ENCODE data around the gene UGGT1. TPM values are rescaled to one million over a fixed set of nuclear protein-coding genes. Genes with fewer than 3 reads are reported as not detected.

The UGGT1 gene
- total RNA-seq, 1 experiment from 2014 or later, result 110 TPM

DNA sequence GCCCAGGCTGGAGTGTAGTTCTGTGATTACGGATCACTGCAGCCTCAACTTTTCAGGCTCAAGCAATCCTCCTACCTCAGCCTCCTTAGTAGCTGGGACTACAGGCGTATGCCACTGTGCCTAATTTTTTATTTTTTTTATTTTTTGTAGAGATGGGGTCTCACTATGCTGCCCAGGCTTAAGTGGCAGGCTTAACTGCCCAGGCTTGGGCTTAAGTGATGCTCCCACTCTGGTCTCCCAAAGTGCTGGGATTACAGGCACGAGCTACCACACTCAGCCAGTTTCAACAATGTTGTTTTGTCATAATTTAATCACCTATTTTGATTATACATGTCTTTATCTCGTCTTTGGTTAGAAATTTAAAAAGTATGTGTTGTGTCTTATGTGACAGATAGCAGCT, 18.2 kb downstream of the UGGT1 start:
- no peak for DNase-seq (ENCODE audit: extremely low read depth, low read depth)

DNA sequence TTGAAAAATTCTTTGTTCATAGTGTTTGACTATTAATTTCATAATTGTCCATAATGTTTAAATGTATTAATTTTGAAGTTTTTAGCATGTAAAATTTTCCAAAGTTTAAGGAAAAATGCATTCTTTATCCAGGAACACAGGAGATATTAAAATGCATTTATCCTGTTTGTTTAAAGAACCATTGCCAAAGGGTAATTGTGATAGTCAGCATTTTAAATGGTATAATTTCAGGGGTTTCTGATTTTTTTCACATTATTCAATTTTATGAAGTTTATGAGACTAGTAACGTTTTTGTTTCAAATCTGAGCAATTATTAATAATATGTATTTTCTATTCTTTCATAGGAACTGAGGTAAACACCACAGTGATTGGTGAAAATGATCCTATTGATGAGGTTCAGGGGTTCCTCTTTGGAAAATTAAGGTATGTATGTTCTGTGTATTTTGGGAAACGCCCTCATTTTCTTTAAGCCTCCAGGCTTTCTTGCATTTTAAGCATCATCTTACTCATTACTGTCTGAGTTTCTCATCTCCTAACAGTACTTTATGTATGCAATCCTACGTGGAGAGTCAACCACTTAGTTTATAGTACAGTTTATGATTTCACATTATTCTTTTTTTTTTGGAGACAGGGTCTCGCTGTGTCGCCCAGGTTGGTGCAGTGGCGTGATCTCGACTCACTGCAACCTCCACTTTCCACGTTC, 25.1 kb downstream of the UGGT1 start:
- DNase-seq (ENCODE audit: extremely low read depth, low read depth), result no peak

DNA sequence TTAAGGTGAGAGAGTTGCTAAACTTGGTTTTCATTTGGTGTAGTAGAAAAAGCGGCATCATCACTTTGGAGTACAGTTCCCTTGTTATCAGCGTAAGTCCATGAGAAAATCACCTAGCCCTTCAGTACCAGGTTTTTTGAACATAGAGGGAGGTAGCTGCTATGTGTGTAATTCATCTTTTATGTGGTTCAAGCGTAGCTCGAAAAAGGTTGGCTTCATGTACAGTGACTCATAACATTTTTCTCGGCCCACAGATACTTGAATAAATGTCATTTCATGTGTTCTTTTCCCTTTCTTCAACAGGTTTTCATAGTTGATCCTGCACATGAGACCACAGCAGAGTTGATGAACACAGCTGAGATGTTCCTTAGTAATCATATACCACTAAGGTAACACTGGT, 43.6 kb downstream of the UGGT1 start:
- no peak for DNase-seq (ENCODE audit: extremely low read depth, low read depth)

DNA sequence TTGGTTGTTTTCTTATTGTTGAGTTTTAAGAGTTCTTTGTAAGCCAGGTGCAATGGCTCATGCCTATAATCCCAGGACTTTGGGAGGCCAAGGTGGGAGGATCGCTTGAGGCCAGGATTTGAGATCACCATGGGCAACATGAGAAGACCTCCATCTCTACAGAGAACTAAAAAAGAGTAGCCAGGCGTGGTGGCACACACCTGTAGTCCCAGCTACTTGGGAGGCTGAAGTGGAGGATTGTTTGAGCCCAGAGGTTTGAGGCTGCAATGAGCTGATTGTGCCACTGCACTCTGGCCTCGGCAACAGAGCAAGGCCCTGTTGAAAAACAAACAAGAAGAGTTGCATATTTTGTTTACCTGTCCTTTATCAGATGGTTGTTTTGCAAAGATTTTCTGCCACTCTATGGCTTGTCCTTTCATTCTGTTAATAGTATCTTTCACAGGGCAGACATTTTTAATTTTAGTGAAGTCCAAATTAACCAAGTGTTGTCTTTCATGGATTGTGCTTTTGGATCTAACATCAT, 46.2 kb downstream of the UGGT1 start:
- DNase-seq (ENCODE audit: extremely low read depth, low read depth), result no peak

DNA sequence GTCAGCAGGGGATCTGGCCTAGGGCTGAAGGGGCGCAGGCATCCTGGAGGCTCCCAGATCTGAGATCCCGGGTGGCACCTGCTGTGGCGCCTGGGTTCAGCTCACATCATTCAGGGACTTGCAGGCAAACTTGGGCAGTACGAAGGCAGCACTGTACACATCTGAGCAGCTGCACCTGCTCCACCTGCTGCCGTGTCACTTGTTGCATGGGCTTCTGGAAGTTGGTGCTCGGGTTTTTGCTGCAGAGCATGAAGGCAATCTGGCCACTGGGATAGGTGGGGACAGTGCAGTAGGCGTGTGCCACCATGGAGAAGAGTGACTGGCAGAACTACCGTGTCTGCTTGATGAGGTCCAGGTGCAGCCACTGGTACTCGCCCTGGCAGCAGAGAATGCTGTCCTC, 48.6 kb downstream of the UGGT1 start:
- no peak for DNase-seq (ENCODE audit: extremely low read depth, low read depth)

DNA sequence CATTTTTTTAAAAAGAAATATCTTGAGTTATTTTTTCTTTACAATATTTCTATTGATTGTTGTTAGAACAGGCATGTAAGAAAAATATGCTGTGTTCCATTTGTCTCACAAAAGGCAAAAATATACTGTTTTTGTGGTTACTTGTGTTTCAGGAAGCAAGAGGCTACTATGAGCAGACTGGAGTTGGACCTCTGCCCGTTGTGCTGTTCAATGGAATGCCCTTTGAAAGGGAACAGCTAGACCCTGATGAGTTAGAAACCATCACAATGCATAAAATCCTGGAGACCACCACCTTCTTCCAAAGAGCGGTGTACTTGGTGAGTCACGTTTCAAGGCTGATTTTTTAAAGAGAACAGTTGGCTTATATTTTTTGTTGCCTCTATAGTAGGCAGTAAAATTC, 54.7 kb downstream of the UGGT1 start:
- no peak for DNase-seq (ENCODE audit: extremely low read depth, low read depth)

DNA sequence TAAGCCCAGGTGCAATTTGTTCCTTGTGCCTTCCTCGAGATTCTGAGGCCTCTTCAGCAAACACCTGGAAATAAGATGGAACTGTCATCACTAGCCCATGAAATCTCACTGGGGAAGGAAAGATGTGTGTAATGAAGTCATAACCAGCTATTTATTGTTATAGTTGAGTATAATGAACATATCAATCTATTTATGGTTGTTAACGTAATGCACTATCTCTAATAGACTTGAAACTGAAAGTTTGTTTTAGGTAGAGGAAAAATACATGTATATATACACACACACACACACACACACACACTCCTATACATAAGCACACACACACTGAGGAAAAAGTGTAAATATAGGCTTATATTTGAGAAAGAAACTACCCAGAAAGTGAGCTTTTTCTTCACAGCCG, 62.8 kb downstream of the UGGT1 start:
- DNase-seq (ENCODE audit: extremely low read depth, low read depth), result no peak

DNA sequence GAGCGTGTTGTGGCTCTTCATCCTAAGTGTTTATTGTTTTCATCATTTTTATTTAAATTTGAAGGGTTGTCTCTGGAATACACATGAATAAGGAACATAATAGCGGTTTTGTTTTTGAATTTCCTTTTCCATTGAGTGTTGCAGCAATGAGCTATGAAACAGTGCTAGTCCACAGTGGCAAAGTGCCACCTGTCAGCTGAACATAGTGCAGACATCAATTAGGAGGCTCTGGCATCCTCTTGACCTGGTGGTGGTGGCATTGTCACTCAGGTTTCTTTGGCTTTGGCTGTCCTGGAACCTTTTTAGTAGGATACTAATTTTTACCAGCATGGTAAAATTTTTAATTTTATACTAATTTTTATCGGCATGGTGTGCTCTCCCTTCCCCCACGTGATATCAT, 63.2 kb downstream of the UGGT1 start:
- no peak for DNase-seq (ENCODE audit: extremely low read depth, low read depth)

DNA sequence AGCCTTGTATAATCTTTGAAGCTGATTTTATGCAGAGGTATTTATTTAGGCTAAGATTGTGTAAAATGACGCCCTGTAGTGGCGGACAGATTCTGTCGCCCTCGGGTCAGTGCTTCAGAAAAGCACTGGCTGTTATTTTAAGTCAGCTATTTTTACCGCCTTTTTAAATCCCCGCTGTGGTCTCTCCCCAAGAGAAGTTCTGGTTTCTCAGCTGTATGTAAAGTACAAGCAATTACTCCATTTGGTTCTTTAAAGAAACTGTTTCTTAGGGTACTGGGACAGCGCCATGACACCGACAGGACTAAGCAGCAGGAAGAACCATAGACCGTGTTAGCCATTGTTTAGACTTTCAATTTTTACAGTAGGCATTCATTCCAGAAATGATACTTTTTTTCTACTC, 65.0 kb downstream of the UGGT1 start:
- no peak for DNase-seq (ENCODE audit: extremely low read depth, low read depth)

DNA sequence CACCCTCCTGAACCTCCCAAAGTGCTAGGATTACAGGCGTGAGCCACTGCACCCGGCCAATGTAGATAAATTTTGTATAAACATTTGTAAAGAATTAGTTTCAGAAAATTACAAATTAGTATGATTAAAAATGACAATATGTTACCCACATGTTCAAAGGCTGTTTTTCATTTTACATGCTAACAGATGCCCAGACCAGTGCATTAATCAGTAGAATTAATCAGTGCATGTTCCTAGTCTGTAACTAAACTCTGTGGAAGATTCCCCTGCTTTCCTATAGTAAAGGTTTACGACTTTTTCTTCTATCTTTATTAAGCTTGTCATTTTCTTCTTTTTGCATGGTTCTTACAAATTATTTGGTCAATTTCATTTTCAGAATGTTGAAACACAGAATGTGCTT, 65.8 kb downstream of the UGGT1 start:
- DNase-seq (ENCODE audit: extremely low read depth, low read depth), result no peak

DNA sequence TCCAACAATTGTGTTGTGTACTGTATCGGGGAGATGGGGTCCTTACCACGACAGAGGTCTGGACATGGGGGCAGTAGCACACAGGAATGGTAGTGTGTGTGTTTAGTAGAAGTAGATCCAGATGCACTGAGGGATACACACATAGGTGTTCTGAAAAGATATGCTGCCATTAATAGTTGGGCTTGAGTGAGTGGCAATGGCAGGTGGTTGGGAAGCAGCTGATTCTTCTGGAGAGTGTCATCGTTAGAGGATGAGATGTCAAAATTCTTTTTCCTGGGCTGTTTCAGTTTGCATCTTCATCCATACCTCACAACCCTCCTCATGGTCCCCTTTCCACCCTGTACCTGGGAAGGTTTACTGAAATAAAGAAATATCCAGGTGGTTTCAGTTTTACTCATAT, 66.6 kb downstream of the UGGT1 start:
- DNase-seq (ENCODE audit: extremely low read depth, low read depth), result no peak

DNA sequence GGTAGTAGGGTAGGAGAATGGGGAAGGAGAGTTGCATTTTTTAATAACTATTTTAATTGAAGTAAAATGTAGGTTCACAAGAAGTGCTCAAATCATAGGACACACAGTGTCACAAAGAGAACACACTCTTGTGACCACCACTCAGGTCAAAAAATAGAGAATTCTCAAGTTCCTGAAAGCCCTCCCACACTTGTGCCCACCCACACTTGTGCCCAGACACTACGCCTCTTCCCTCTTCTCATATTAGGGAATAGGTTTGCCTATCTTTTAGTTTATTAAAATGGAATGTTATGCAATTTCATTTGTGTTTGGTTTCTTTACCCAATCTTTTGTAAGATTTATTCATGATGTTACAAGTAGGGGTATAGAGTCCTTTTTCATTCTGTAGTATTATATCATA, 67.2 kb downstream of the UGGT1 start:
- no peak for DNase-seq (ENCODE audit: extremely low read depth, low read depth)

DNA sequence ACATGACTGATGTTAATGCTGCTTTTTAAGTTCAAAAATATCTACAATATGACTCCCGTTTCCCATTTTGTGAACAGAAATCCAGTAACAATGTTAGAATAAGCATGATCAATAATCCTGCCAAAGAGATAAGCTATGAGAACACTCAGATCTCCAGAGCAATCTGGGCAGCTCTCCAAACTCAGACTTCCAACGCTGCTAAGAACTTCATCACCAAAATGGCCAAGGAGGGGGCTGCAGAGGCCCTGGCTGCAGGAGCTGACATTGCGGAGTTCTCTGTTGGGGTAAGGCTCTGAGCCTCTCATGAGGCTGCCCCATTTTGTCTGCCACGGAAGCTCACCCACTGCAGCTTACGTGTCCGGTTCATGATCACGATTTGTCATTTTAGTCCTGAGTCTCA, 68.4 kb downstream of the UGGT1 start:
- no peak for DNase-seq (ENCODE audit: extremely low read depth, low read depth)

DNA sequence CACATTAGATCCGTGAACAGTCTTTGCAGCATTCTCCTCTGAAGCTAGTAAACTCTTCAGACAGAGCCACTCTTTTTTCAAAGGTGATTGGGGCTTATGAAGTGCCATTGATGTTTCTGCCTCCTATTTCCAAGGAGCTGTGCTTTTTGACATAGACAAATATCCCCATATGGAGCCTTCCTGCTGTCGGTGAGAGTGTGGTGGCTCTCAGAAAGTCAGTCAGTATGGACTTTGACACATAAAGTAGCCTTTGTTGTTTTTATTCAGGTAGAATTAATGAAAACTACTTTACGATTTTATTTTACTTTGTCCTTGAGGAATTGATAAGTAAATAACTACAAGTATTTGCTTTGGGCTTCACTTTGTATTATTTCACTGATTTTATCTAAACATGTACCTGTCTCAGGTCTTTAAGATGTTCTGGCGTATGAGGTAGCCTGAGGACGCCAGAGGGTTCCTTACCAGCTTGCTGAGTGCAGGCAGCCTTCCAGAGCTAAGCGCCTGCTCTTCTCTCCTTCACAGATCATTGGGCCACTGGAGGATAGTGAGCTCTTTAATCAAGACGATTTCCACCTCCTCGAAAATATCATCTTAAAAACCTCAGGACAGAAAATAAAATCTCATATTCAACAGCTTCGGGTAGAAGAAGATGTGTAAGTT, 69.7 kb downstream of the UGGT1 start:
- DNase-seq (ENCODE audit: extremely low read depth, low read depth), result no peak

DNA sequence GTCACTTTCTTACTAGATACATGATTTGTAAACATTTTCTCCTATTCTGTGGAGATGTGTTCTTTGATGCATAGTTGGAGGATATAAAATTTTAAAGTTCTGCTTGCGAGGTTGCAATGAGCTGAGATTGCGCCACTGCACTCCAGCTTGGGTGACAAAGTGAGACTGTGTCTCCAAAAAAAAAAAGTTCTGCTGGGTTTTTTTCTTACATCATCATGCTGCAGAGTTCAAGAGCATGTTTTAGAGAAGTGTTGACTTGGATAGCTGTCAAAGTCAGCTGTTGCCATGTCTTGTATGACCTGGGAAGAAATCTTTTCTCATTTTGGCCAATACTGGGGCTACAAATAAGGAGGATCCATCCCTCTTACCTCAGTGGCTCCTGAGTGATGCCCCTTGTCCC, 71.3 kb downstream of the UGGT1 start:
- DNase-seq (ENCODE audit: extremely low read depth, low read depth), result no peak

DNA sequence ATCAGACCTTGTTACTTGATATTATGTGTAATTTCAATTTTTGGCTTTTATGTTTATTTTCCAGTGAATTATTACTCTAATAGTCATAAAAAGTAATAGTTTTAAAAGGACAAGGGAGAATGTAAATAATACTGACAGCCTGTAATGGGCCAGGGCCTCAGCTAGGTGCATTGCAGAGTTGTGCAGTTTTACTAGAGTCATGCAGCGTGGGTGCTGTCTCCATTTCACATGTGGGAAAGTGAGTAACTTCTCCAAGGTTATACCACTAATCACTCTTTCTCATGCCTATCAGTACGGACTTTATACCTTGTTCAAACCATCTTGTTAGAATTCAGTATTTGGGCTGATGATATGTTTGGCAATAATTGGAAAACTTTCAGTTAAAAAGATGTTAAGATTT, 73.3 kb downstream of the UGGT1 start:
- DNase-seq (ENCODE audit: extremely low read depth, low read depth), result no peak

DNA sequence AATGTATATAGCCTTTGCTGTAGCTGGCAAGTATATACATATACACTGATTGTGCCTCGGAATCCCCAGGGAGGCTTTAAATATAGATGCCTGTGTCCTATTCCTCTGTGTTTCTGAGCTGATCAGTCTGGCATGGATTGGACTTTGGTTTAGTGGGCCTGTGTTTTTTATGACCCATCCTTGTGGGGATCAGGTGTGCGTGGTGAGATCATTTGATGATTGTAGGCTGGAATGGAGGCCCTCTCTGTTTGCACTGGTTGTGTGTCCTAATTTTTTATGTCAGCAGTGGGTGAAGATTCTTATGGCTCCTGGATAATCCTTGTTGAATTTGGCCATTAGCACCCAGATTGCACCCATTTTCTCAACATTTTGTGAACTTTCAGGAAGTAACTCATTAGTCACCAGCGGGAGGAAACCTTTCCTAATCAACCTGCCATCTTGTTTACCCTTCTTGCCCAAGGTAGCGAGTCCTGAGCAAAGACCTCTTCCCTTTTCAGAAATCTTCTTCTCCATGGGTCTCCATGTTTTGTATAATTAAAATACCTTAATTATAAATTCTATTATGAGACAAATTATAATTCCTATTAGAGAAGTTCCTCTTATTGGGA, 75.8 kb downstream of the UGGT1 start:
- DNase-seq (ENCODE audit: extremely low read depth, low read depth), result no peak

DNA sequence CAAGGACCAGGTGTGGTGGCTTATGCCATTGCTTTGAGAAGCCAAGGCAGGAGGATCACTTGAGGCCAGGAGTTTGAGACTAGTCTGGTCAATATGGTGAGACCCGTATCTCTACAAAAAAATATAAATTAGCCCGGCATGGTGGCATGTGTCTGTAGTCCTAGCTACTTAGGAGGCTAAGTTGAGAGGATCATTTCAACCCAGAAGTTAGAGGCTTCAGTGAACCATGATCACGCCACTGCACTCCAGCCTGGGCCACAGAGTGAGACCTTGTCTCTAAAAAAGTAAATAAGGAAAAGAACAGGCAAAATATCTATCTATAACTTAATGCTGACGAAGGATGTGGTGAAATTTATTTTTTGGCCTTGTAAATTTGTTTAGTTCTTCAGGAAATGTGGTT, 78.1 kb downstream of the UGGT1 start:
- DNase-seq (ENCODE audit: extremely low read depth, low read depth), result no peak

DNA sequence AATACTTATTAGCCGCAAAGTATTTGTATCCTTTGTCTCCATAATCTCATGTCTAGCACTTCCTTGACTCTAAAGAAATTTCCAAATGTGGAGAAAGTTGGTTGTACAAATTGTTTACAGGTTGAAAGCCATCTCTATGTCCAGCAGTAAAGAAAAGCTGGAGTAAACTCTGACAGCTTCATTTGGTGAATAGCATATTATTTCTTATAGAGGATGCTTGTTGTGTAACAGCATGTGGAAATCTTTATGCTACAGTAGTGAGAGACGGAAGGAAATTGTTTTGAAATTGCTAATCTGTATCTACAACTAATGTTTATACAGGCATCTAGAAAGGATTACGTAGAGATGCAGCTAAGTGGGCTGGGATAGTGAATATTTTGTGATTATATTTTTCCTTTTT, 78.5 kb downstream of the UGGT1 start:
- no peak for DNase-seq (ENCODE audit: extremely low read depth, low read depth)

DNA sequence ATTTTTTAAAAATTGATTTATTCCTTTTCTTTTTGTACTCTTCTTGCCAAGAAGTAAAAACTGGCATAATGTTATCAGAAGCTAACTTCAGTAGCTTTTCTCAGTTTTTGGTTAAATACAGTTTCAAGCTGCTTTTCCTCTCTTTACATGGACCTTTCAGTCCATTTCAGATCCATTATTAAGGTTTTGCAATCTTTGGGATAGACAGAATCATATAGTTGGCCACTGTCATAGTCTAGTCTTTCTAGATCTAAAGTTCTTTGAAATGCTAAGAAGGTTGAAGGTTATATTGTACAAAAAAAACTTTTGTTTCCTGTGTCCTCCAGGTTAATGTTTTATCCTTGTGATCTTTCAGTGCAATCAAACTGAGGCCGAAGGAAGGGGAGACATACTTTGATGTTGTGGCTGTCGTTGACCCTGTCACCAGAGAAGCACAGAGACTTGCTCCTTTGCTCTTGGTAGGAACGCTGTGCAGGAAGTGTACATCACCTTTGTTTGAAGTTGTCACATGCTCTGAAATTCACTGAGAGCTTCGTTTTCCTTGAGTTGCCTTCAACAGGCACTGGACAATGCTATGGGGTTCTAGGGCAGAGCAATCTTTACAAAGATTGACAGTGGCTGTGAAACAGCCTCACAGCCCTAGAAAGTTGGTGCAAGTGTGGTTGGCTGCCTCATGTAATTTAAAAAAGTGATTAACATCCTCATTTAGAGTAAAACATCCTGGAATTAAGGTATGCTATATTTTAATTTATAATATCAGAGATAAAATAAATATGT, 79.1 kb downstream of the UGGT1 start:
- no peak for DNase-seq (ENCODE audit: extremely low read depth, low read depth)

DNA sequence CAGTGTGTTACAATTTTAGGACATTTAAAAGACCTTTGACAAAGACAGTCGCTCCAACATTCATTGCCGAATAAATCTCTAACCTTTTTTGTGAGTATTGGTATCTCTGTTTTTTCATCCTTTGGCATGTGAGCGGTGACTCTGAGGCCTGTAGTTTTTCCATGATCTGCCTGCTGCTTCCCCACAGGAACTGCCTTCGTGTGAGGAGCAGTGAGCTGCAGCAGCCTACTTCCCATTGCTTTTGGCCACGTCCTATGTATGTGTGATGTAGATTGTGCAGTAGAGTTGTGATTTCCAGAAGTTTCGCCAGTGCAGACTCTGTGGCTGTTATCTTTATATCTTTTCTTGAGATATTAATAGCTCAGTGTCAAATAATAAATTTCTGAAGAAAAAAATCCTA, 79.8 kb downstream of the UGGT1 start:
- DNase-seq (ENCODE audit: extremely low read depth, low read depth), result no peak
